Right lobe of liver (tissue), 4 donors: ENCODE data around the gene SLC50A1.

ENCODE experiments used
- POLR2A ChIP-seq: fragments of 450-650 bp; IDR thresholded peaks from one replicate; pipeline ENCODE4 v1.6.1; 2017; ENCODE audit warnings: antibody characterized with exemption, mild to moderate bottlenecking
- TF ChIP-seq, protein P1 (sequence below), 4 donors: fragments of 200-600 bp in 3 of 4; fragments of 450-650 bp in 1 of 4; IDR thresholded peaks; one replicate each; pipeline versions ENCODE4 v1.5.1 to v1.8.0; 2016 to 2022; ENCODE audit warnings: antibody characterized with exemption in 4 of 4, mild to moderate bottlenecking in 2 of 4
- donor health status: DM: no; HTN: no; CAD: no.
- donor health status: DM: no; HTN: no; CAD: no.
- donor health status: DM: no; HTN: yes; CAD: no.

DNA sequence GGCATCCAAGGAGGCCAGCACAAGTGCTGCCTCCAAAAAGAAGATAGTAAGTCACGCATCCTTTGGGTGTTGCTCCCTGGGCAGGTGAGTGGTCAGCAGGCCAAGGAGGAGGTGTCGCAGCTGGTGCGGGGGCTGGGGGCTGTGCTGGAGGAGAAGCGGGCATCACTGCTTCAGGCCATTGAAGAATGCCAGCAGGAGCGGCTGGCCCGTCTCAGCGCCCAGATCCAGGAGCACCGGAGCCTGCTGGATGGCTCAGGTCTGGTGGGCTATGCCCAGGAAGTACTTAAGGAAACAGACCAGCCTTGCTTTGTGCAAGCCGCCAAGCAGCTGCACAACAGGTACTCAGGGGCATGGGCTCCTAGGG lies 42.2 kb downstream of the SLC50A1 start:
- TF ChIP-seq, protein P1, sequence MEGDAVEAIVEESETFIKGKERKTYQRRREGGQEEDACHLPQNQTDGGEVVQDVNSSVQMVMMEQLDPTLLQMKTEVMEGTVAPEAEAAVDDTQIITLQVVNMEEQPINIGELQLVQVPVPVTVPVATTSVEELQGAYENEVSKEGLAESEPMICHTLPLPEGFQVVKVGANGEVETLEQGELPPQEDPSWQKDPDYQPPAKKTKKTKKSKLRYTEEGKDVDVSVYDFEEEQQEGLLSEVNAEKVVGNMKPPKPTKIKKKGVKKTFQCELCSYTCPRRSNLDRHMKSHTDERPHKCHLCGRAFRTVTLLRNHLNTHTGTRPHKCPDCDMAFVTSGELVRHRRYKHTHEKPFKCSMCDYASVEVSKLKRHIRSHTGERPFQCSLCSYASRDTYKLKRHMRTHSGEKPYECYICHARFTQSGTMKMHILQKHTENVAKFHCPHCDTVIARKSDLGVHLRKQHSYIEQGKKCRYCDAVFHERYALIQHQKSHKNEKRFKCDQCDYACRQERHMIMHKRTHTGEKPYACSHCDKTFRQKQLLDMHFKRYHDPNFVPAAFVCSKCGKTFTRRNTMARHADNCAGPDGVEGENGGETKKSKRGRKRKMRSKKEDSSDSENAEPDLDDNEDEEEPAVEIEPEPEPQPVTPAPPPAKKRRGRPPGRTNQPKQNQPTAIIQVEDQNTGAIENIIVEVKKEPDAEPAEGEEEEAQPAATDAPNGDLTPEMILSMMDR (IDR thresholded peaks at IDR 0.05): no peak
- no peak for TF ChIP-seq POLR2A
